GM12892 (cell line): ENCODE data around the gene TCFL5.

ENCODE experiments used
- POLR2A ChIP-seq: IDR thresholded peaks from 2 replicates; pipeline ENCODE4 v1.6.1; 2011; ENCODE audit warnings: low read depth, low read length, control low read depth
- POLR2AphosphoS5 ChIP-seq: IDR thresholded peaks from 2 replicates; pipeline ENCODE4 v1.6.1; 2011; ENCODE audit warnings: low read depth, low read length, control low read depth
- TAF1 ChIP-seq: IDR thresholded peaks from 2 replicates; pipeline ENCODE4 v1.6.1; 2011; ENCODE audit warnings: low read depth, mild to moderate bottlenecking, control low read depth, low read length, borderline replicate concordance

DNA sequence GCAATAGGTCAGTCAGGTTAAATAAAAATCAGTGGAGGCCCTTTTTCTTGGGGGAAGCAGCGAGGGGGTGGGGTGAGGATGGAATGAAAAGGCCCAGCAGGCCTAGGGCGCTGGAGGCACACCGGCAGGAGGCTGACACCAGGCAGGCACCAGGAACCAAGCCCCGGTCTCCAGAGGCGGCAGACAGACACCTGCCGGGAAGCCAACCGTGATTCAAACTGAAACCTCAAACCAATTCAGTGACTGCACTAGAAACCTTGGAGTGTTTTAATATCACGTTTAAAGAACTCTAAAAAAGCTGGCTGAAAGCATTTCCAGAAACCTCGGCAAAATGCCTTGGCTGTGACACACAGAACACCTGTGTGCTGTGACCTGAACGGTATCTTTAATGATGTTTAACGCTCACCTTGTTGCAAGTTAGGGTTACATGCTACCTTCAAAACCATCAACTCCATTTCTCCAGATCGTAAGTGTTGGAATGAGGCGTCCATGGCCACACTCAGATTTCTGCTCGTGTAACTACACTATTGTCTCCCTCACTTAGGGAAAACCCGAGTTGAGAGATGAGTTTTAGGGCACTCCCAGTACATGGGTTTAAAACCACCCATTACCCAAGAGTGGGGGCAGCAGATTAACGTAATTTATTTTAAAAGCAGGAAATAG, 37.5 kb upstream of the TCFL5 start:
- TF ChIP-seq POLR2A (no peak), TAF1 (no peak), POLR2AphosphoS5 (peak; percentile 10; the same call in 1 of the 2 replicates)
